ENCODE results near the gene NTNG1. TPM values are rescaled to one million over a fixed set of nuclear protein-coding genes. Genes with fewer than 3 reads are reported as not detected.

The NTNG1 gene
- total and polyA plus RNA-seq, 2 of the 8 experiments (the other 6 are each of a cell fraction or from before 2014, with no cell fraction given): 1.2 to 4.1 TPM

DNA sequence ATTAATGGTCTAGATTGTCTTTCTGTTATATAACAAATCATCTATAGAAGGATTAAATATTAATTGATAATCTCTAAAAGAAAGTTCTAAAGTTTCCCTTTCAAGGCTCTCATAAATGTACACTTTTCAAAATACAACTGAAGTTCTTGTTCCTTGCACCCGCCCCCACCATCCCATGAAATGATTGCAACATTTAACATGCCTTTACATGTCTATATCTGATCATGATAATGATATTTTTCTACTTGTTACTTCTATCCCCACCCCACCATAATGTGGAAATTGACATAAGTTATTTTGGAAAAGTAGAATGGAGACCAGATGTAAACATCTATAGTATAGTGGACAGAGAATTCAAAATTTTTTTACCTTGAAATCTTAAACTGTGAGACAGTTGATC lies 186.6 kb downstream of the NTNG1 start (continued):
- TF ChIP-seq CHD7 (IDR thresholded peaks at IDR 0.05; ENCODE audit: insufficient replicate concordance, low read length): no peak
- no peak for TF ChIP-seq BACH1 (IDR thresholded peaks at IDR 0.05; ENCODE audit: low read length)
- no peak for TF ChIP-seq HDAC6 (IDR thresholded peaks at IDR 0.05; ENCODE audit: low read depth, low read length)
- TF ChIP-seq, protein P1, sequence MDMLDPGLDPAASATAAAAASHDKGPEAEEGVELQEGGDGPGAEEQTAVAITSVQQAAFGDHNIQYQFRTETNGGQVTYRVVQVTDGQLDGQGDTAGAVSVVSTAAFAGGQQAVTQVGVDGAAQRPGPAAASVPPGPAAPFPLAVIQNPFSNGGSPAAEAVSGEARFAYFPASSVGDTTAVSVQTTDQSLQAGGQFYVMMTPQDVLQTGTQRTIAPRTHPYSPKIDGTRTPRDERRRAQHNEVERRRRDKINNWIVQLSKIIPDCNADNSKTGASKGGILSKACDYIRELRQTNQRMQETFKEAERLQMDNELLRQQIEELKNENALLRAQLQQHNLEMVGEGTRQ (IDR thresholded peaks at IDR 0.05; ENCODE audit: low read length): no peak
- TF ChIP-seq KDM4A (IDR thresholded peaks at IDR 0.05; ENCODE audit: low read depth, low read length, severe bottlenecking): no peak
- TF ChIP-seq POLR2AphosphoS5 (IDR thresholded peaks at IDR 0.05; ENCODE audit: low read depth, low read length): no peak
- no peak for TF ChIP-seq RXRA (IDR thresholded peaks at IDR 0.05; ENCODE audit: insufficient read depth, low read depth, low read length)
- TF ChIP-seq RBBP5 (IDR thresholded peaks at IDR 0.05; ENCODE audit: borderline replicate concordance, low read depth, low read length): no peak
